ENCODE measurements around the gene AS3MT. TPM values are rescaled to one million over a fixed set of nuclear protein-coding genes. Genes with fewer than 3 reads are reported as not detected.

Gene AS3MT
- total and polyA plus RNA-seq, 10 of the 15 experiments (the other 5 are each of a cell fraction or from before 2014, with no cell fraction given): 0.11 to 1.0 (median 0.39) TPM; not detected in 2

GRCh38 chr10:102930720-102931119 is 61.5 kb downstream of the AS3MT start:
- no TSS peak for BruUV-seq (replicated peaks)
- FAIRE-seq: no peak
- ATAC-seq: no peak
- Histone ChIP-seq H3K4me3 (no peak overlapping the region), H4K20me1 (ENCODE audit: control insufficient read depth, insufficient read depth) (no peaks in the 10 kb centered on the region), H3K27ac (ENCODE audit: control insufficient read depth, insufficient read depth) (no peak overlapping the region), H3K79me2 (ENCODE audit: control insufficient read depth, insufficient read depth, low read length) (no peaks in the 10 kb centered on the region), H3K4me2 (ENCODE audit: control insufficient read depth, insufficient read depth) (no peak overlapping the region), H3K9ac (ENCODE audit: control insufficient read depth, insufficient read depth, low read length) (no peak overlapping the region), H3K36me3 (ENCODE audit: control insufficient read depth in 2 of 2, insufficient read depth in 2 of 2, low read length in 1 of 2) (no peaks in the 10 kb centered on the region), H3K27me3 (replicated peaks in 1 of 2; ENCODE audit: control insufficient read depth in 2 of 2, insufficient read depth in 2 of 2, low read length in 1 of 2) (no peaks in the 10 kb centered on the region), H3K9me3 (replicated peaks; ENCODE audit: control insufficient read depth, insufficient read depth, low read length) (no peaks in the 10 kb centered on the region; the same call in 2 of the 3 replicates), H2AFZ (ENCODE audit: control insufficient read depth, low read depth, low read length) (no peak overlapping the region), H3K4me1 (ENCODE audit: control insufficient read depth, insufficient read depth, low read length) (no peaks in the 10 kb centered on the region)
- WGBS (ENCODE audit: insufficient coverage, insufficient replicate concordance, low lambda C conversion rate, missing lambda C conversion rate): 91% methylated on average over 2 of the region's 2 CpGs
- ChIA-PET SMC1A (ENCODE audit: uncharacterized antibody, unreplicated experiment) (interaction anchor here (2.0 kb wide), 1 partner anchor 314 kb away, joined by 5 read pairs; no protein-coding TSS in a partner anchor), POLR2A (interaction anchor here (0.7 kb wide), 1 partner anchor 66 kb away, joined by 3 read pairs; no protein-coding TSS in a partner anchor), RAD21 (ENCODE audit: unreplicated experiment) (no interaction called here), CTCF (no interaction called here)
- TF ChIP-seq CEBPB (IDR thresholded peaks at IDR 0.05; ENCODE audit: borderline replicate concordance in 1 of 2, low read depth in 2 of 2, low read length in 2 of 2) (no peak), FOS (IDR thresholded peaks at IDR 0.05; ENCODE audit: borderline replicate concordance, extremely low read depth, insufficient read length) (no peak), NR2C1 (IDR thresholded peaks at IDR 0.05) (no peak), CBFB (IDR thresholded peaks at IDR 0.05; ENCODE audit: low read depth) (no peak), CBX5 (IDR thresholded peaks at IDR 0.05; ENCODE audit: low read depth) (no peak)
- TF ChIP-seq, protein P1, sequence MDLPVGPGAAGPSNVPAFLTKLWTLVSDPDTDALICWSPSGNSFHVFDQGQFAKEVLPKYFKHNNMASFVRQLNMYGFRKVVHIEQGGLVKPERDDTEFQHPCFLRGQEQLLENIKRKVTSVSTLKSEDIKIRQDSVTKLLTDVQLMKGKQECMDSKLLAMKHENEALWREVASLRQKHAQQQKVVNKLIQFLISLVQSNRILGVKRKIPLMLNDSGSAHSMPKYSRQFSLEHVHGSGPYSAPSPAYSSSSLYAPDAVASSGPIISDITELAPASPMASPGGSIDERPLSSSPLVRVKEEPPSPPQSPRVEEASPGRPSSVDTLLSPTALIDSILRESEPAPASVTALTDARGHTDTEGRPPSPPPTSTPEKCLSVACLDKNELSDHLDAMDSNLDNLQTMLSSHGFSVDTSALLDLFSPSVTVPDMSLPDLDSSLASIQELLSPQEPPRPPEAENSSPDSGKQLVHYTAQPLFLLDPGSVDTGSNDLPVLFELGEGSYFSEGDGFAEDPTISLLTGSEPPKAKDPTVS (IDR thresholded peaks at IDR 0.05; ENCODE audit: low read depth, low read length): no peak
- DNase-seq (ENCODE audit: low read depth, low spot score): no peak
- intact Hi-C loops (cut with micrococcal nuclease; ENCODE audit: unreplicated experiment): no loop called here
- in situ Hi-C loops (cut with MboI): no loop called here

DNA sequence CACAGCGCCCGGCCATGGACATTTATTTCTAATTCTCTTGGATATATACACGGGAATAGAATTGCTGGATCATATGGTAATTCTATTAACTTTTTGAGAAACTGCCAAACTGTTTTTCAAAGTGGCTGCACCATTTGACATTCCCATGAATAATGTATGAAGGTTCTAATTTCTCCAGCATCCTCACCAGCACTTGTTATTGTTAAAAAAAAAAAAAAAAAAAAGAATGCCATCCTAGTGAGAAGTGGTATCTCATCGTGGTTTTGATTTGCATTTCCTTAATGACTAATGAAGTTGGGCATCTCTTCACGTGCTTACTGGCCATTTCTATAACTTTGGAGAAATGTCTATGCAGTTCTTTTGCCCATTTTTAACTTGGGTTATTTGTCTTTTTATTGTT is 62.4 kb downstream of the AS3MT start:
- FAIRE-seq (no peak), DNase-seq (ENCODE audit: low read depth, low spot score) (no peak), ATAC-seq (no peak)
- no peak overlapping the region for H3K27ac ChIP-seq (ENCODE audit: control insufficient read depth, insufficient read depth)
- no peaks in the 10 kb centered on the region for H3K4me1 ChIP-seq (ENCODE audit: control insufficient read depth, insufficient read depth, low read length)
- H3K4me2 ChIP-seq (ENCODE audit: control insufficient read depth, insufficient read depth): no peak overlapping the region
- no peak overlapping the region for H3K9ac ChIP-seq (ENCODE audit: control insufficient read depth, insufficient read depth, low read length)
- ChIA-PET SMC1A (ENCODE audit: uncharacterized antibody, unreplicated experiment) (no interaction called here), CTCF (no interaction called here), POLR2A (no interaction called here), RAD21 (ENCODE audit: unreplicated experiment) (interaction anchor here (0.9 kb wide), 1 partner anchor 13 kb away, joined by 4 read pairs; the partner anchor contains the start of gene CNNM2)
- BruUV-seq (replicated peaks): no TSS peak
- H4K20me1 ChIP-seq (ENCODE audit: control insufficient read depth, insufficient read depth): no peaks in the 10 kb centered on the region
- 60% methylated on average over 5 of the region's 5 CpGs for WGBS (ENCODE audit: insufficient coverage, insufficient replicate concordance, low lambda C conversion rate, missing lambda C conversion rate)
- no peak overlapping the region for H2AFZ ChIP-seq (ENCODE audit: control insufficient read depth, low read depth, low read length)
- H3K79me2 ChIP-seq (ENCODE audit: control insufficient read depth, insufficient read depth, low read length): no peaks in the 10 kb centered on the region
- intact Hi-C loops (cut with micrococcal nuclease; ENCODE audit: unreplicated experiment): no loop called here
- no peak overlapping the region for H3K4me3 ChIP-seq
- in situ Hi-C loops (cut with MboI): no loop called here
- no peaks in the 10 kb centered on the region for H3K36me3 ChIP-seq (ENCODE audit: control insufficient read depth in 2 of 2, insufficient read depth in 2 of 2, low read length in 1 of 2)
- H3K9me3 ChIP-seq (replicated peaks; ENCODE audit: control insufficient read depth, insufficient read depth, low read length): no peaks in the 10 kb centered on the region; the same call in 2 of the 3 replicates
- no peaks in the 10 kb centered on the region for H3K27me3 ChIP-seq (replicated peaks in 1 of 2; ENCODE audit: control insufficient read depth in 2 of 2, insufficient read depth in 2 of 2, low read length in 1 of 2)
- TF ChIP-seq HCFC1 (IDR thresholded peaks at IDR 0.05; ENCODE audit: low read length): no peak
- TF ChIP-seq EZH2 (IDR thresholded peaks at IDR 0.05; ENCODE audit: borderline replicate concordance, control insufficient read depth, low read depth, low read length): no peak
- TF ChIP-seq POLR2A (IDR thresholded peaks at IDR 0.05; ENCODE audit: low read depth, low read length): no peak
- no peak for TF ChIP-seq ASH2L (IDR thresholded peaks at IDR 0.05; ENCODE audit: borderline replicate concordance, low read depth)
- no peak for TF ChIP-seq BMI1 (IDR thresholded peaks at IDR 0.05; ENCODE audit: borderline replicate concordance)
- TF ChIP-seq MTA3 (IDR thresholded peaks at IDR 0.05; ENCODE audit: borderline replicate concordance, low read length): no peak
- no peak for TF ChIP-seq RAD21 (IDR thresholded peaks at IDR 0.05; ENCODE audit: insufficient read depth, low read depth, low read length)
- no peak for TF ChIP-seq GABPA (IDR thresholded peaks at IDR 0.05; ENCODE audit: low read depth)
- no peak for TF ChIP-seq PAX8 (IDR thresholded peaks at IDR 0.05)
- no peak for TF ChIP-seq MAX (IDR thresholded peaks at IDR 0.05; ENCODE audit: low read depth, low read length)
- no peak for TF ChIP-seq ZZZ3 (IDR thresholded peaks at IDR 0.05; ENCODE audit: control insufficient read depth, insufficient read length, low read depth)
- no peak for TF ChIP-seq SMAD1 (IDR thresholded peaks at IDR 0.05; ENCODE audit: low read depth, partially characterized antibody)
- TF ChIP-seq NFIC (IDR thresholded peaks at IDR 0.05; ENCODE audit: low read depth, low read length): no peak
- no peak for TF ChIP-seq KAT2A (conservative IDR thresholded peaks at IDR 0.05; ENCODE audit: control insufficient read depth, low read depth, low read length)
